ENCODE results near the gene VSX1.

The VSX1 gene

DNA sequence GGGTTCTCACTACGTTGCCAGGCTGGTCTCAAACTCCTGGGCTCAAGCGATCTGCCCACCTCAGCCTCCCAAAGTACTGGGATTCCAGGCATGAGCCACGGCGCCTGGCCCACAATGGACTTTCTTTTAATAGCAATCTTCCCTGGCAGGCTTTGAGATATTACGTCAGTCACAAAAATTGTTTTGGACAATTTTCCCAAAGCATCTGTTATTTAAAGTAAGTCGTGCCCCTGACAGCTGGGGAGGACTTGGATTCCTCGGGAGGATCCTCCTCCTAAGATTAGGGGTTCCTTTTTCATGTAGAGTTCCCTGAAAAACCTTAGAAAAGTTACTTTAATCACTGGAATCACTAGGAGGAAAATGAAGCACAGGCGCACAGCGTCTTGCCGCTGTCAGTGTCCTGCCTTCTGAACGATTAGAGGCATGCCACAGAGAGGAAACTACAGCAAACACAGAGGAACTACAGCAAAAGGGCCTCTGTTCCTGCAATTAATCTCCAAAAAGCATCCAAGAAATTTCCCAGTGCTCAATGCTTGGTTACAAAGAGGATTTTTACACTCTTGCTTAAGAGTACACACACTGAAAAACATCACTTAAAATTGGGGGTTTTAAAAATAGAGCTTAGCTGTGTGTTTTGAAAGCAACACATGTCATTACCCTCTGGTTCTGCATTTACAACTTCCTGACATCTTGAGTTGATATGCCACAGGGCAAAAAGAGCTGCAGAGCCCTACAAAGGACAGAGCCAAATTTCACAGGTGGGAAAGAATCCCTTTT is 28.5 kb downstream of the VSX1 start:
- DNase-seq: no peak
- ATAC-seq: no peak

DNA sequence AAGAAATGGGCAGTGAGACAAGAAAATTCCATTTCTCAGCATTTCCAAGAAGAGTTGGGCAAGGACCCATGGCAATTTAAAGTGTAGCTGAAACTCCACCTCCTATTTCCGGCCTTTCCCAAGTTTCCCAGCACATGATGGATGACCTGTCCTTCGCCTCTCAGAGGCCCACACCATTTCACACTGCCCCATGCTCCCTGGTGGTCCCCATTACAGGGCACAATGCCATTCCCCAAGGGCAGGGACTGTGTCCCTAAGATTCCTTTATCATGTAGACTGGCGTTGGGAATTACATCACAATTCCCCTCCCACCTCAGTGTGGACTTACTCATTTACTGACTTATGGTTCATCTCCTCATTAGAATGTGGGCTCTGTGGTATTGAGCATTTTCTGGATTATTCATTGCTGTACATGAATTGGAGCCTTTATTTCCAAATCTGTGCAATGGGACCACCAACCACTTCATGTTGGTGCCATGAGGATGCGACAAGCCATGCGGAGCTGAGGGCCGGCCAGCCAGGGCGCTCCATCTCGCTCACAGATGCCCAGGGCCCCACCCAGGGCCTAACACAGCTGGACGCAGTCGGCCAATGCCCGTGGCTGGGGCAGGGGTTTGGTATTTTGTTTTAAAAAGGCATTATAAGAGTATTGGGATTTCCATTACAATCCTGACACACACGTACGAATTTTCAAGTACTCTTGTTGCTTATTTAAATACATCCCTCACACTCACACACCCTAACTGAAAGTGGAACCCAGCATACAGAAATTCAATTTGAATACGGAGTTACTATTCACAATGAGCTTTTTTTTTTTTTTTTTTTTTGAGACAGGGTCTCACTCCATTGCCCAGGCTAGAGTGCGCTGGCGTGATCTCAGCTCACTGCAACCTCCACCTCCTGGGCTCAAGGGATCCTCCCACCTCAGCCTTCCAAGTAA is 29.4 kb downstream of the VSX1 start:
- DNase-seq: no peak

DNA sequence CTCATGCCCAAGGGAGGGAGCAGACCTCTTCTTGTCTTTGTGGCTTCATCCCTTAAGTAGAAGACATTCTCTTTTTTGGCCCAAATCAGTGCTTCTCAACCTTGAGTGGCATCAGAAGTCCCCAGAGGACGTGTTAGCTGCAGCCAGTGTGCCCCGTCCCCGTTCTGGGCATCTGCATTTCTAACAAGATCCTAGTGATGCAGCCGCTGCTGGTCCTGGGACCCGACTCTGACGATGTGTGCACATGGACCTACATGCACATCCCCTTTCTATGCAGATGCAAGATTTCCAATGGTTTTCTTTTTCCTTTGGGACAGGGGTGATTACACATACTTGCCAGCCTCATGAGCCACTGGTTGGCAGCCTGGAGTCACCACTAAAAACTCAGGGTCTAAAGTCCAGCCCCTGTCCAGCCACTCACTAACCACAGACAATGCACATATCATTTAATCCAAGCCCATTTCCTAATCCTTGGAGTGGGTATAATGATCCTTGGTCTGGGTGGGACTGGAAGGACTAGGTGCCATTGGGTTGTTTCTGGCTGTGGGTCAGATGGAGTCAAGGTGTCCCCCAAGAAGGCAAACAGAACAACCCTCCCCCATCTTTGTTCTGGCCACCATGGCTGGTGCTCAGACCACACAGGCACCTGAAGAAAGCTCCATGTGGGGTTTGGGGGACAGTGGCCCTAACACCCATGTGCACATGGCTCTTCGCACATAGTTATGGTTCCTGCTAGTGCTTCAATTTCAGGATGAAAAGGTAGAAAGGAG is 30.4 kb downstream of the VSX1 start:
- no peak for DNase-seq

More for the DNA sequence above, 29.4 kb downstream of the VSX1 start:
- no peak for ATAC-seq

DNA sequence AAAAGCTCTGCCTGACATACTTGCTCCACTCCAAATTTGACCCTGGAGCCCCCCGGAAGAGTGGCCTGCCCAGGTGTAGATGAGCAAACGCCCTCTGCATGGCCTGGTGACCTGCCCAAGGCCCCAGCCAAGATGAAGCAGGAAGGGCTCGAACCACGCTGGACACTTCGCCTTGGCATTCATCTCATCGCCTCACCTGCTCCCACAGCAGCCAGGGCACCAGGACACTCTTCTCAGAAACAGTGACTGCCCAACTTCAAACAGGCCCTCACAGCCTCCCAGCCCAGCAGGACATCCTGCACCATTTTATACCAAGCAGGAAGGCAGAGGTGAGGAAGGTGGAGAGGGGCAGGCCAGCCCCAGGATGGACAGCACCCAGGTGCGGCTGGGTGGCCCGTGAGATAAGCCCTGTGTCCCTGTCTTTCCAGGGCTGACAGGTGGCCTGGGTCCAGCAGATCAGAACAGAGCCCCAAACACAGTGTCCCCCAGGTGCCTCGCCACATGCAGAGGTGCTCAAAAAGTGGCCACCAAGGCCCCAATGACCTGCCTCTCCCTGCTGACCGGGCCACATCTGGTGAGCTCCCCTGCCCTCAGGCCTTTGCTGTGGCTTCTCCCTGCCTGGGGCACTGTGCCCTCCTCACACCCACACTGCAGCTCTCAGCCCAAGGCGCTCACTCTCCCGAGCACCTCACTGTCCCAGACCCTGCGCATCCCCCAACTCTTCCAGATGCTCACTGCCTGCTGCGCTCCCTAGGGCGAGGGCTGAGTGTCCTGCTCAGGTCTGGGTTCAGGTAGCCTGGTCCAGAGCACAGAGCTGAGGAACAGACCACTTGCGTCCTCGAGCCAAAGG is 31.2 kb downstream of the VSX1 start:
- DNase-seq (no peak), ATAC-seq (no peak)

More for the DNA sequence above, 30.4 kb downstream of the VSX1 start:
- ATAC-seq: no peak

DNA sequence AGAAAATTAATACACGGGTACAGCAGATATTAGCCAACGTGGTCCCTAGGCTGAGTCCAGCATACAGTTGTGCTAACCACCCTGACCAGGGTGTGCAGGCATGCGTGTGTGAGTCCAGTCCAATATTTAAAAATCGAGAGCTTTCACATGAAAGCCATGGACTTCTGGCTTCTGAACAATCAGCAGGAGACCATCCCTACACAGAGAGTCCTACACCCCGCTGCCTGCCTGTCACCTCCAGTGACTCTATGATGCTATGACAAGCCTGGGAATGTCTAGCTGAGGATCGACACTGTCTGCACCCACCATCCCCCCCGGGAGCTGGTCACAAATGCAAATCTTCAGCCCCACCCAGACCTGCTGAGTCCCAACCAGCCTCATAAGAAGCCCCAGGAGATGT is 31.9 kb downstream of the VSX1 start:
- no peak for DNase-seq
- ATAC-seq: no peak

DNA sequence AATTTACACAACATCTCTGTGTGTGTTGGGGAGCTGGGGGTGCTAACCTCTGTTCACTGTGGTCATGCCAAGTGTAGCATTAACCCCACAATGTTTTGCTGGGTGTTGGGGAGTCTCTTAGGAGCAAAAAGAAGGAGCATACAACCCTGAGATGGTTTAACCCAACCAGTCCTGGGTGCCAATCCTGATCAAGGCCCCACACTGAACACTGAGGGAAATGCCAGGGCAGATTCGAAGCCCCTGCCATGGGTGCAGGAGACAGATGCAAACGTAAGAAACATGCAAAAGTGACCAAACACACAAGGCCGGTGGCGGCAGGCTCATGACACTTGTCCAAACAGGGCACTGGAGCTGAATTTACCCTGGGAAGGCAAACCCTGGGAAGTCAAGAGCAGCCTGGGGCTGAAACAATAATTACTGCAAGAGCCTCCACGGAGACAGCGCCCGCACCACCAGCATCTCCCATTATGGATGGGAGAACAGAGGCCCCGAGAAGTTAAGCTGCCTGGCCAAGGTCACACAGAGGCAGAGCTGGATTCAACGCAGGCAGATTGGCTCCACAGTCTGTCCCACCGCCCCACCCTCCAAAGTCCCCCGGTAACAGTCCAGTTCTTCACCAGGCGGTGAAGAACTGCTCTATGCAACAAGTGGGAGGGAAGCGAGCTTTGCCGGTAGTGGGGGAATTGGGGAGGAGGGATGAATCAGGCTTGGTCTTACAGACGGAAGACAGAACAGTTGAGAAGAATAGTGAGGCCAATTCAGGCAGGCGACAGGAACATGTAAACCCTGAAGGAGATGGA is 32.5 kb downstream of the VSX1 start:
- DNase-seq: no peak
- no peak for ATAC-seq

DNA sequence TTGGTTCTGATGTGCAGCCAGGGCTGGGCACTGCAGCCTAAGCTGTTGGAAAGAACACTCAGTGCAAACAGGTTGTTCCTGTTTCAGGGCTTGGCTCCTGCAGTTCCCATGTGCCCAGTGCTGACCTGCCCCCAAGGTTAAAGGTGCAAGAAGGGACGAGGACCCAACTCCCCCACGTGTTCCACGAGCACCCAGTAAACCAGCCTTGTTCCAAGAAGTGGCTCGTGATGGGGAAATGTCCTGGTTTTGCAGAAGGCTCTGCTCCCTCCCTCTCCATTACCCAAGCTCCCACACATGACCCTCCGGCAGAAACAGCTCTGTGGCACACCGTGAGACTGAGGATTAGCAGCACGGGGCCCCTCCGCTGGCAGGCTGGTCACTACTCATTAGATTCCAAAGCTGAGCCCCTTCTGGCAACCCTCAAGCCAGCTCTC is 33.4 kb downstream of the VSX1 start:
- DNase-seq (no peak), ATAC-seq (no peak)

DNA sequence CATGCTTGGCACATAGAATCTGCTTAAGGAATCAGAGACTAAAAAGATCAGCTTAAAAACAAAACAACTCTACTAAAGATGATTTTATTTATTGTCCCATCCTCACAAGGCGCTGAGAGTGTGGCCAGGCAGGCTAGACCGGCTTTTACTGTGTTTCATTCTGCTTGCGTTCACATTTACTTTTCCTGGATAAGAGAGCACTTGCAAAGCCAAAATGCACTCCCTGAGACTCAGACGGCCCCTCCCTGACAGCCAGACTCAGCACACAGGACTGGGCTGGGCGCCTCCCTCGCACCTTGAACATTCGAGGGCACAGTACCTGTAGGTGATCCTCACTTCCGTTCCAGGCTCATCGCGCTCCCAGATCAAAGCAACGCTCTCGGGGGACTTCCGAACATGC is 34.2 kb downstream of the VSX1 start:
- no peak for DNase-seq
- ATAC-seq: no peak

DNA sequence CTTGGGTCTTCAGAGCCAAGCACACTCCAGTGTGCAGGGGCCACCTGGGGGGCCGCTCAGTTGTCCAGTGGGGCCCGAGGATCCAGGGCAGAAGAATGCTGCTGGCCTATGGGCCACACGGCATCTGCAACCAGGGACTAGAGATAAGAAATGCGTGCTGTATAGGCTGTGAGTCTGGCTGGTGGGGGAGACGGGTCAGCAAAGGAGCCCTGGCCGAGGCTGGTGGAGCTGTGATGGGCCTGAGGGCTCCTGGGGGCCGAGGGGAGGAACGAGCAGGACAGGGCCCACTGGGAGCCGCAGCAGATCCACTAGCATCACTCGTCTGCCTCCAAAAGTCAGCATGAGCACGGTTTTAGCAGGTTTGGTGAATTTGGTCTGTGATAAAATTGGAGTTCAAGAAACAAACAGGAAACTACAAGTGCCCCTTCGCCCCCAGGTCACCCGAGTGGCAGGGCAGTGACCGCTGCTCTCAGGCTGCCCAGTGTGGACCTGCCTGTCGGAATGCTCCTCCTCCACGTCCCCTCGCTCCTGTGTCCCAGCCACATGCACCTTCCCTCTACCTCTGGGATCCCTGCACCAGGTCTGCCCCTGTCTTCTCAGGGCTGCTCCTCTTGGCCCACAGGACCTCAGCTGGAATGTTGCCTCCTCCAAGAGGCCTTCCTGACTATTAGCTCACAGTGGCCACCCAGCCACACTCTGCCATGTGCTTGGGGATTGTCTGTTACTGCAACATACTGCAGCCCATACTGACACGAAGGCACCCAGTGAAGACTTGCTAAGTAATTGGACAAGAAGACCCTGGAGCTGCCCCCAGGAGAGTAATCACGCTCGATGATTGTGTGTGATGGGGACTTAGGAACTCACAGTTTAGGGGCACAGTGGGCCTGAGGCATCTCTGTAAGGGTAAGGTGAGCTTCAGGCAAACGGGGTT is 34.9 kb downstream of the VSX1 start:
- ATAC-seq: no peak
- DNase-seq: no peak

DNA sequence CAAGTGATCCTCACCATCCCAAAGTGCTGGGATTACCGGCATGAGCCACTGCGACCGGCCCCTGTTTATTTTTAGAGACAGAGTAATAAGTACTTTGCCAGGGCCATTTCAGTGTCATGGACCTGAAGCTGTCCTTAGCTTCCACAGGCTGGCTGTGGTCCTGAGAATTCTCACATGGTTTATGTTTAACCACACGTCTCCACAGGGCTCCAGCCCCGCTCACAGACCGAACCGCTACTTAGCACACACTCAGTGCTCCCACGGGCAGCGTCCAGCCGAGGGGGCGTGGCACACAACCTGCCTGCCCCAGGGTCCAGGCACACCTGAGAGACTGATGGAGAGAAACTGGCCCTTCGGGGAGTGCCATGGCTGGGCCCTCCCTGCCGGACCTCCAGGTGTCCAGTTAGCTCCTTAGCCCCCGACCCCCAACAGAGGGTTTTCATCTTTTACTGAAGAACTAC is 35.7 kb downstream of the VSX1 start:
- ATAC-seq: no peak
- DNase-seq: no peak

DNA sequence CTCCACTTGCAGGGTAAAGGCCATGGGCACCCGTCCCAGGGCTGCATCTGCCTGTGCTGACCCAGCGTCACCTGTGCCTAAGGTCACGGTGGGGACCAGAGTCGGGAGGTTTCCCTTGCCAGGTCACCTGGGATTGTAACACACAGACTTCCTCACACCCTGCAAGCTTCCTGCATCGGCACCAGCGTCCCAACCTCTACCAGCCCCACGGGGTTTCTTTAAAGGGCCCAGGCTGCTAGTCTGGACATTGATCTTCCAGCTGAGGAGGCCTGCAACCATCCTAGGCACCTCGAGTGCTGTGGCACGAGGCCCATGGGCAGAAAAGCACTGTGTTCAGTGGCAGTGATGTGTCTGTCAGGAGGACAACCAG is 36.6 kb downstream of the VSX1 start:
- DNase-seq: no peak
- ATAC-seq: no peak

DNA sequence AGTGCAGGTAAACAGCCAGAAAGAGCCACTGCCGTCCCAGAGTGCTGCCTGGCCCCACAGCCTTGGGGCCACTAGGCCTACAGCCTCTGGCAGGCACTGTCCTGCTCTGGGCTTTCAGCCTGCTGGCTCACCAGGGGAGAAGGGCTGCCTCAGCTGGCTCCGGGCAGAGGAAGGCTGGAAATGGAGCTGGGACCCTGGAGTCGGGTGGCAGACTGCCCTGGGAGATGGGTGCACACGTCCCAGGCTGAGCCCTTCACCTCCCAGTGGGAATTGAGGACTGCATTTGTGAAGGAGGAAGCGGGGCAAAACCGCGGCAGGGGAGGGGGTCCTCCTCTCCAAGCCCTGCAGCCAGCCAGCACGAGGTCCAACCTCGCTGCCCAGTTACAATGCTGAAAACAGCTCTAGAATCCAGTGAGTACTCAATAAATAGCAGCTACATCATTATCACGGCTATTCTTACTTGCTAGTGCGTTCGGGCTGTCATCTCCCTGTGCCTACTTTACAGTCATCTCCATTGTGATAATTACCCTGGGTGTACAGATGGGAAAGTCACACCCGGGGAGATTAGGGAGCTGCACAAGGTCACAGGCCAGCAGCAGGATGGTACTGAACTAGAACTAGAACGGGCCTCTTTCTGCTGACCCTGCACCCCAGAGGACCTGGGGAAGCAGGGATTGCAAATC is 37.1 kb downstream of the VSX1 start:
- no peak for DNase-seq
- no peak for ATAC-seq

DNA sequence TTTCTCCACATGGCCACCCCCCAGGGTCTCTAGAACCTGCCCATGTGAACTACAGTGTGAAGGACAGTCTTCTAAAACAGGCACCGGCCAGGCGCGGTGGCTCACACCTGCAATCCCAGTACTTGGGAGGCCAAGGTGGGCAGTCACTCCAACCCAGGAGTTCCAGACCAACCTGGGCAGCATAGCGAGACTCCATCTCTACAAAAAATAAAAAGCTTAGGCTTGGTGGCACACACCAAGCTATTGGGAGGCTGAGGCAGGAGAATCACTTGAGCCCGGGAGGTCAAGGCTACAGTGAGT is 37.7 kb downstream of the VSX1 start:
- DNase-seq: no peak
- ATAC-seq: no peak

DNA sequence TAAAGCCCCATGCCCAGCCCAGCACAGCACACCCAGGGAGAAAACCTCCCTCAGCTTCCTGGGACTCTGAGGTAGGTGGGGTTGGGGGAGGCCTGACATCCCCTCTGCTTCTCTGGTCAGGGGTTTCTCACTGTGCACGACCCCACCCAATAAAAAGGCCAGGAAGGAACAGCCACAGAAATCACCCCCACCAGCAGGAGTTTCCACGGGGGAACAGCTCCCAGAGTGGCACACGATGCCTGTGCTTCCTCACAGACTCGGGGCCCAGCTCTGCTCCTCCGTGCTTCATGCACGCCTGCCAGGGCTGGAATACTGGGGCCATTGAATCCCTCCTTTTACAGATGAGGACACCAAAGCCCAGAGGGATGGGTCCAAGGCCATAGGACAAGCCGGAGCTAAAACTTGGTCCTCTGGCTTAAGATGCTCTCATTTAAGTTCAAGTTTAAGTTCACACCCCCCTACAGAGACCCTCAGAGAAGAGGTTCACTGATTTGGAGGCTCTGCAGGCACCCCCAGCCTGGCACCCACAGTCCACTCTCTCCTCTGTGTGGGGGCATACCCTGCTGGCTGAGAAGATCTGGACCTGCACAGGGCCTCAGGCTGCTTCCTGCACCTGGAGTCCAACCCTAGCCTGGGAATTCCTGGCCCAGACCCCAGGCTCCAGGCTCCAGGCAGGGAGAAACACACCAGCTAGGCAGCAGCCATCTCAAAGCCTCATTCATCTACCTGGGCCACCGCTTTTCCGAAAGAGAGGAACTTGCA is 38.3 kb downstream of the VSX1 start:
- ATAC-seq: no peak

DNA sequence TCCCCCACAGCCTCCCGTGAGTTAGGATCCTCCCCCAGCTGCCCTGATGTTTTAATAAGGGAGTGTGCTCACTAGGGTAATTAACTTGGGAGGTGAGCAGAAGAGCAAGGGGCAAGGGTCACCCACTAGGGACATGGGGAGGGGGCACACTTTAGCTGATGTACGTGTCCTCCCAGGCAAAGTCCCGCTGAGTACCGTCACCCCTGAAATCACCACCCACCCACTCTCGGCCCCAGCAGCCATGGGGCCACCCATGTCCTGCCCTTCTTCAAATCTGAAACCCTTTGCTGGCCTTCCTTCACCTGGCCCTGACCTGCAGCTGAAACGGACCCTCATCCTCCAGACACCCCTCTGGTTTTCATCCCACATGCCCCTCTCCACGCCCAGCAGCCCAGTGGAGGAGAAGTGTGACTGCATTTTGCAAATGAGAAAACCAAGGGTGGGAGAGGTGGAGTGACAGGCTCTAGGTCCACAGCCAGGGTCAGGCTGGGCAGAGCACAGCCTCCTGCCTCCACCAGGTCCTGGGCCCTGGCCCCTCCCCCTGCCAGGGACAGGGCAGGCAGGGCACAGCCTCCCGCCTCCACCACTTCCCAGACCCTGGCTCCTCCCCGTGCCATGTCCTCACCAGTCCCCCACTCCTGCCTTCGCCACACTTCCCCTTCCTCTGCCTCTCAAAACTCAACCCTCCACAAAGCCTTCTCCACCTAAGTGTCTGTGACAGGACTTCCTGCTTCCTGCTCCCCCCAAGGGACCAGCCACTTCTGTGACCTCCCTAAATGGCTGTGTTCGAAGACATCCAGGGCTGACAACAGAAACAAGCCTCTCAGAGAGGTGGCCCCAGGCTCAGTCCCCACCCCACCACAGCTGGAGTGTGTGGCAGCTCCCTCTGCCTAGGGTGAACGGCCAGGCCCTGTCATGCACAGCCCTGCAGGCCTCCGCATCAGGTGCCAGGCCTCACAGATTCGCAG is 39.1 kb downstream of the VSX1 start:
- peak; percentile 60 for ATAC-seq
- DNase-seq: peak; percentile 36

More for the DNA sequence above, 38.3 kb downstream of the VSX1 start:
- DNase-seq: no peak

DNA sequence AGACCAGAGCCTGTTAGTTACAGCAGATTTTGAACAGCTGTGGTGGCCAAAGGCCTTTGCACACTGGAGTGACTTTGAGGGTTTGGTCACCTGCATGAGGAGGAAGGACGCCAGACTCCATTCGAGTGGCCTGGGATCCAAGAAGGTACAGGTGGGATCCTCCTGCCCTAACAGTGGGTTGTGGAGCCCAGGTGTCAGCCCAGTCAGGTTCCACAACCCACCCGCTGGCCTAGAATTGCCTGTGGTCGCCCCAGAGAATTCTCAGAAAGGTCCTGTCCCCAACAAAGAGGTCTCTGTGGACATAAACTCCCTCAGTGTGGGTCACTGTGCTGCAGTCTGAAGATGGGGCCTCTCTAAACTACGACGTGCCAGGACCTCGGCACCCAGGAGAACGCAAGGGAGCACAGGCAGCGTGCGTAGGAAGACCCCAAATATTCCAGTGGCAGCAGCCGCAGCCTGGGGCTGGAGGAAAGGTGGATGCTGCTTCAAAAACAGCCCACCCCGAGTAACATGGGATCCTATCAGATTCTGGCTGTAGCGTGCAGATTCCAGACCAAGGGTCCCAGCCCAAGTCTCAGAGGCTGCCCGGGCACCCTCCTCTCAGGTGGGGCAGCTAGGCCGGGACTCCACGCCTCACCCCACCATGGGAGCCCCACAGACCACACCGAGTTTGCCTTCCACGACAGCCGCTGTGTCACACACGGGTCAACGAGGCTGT is 40.0 kb downstream of the VSX1 start:
- DNase-seq (no peak), ATAC-seq (no peak)

Data from stimulated activated naive CD8-positive, alpha-beta T cell treated with anti-CD3 and anti-CD28 coated beads, Interleukin-15, Interleukin-2, amounts not matched to agents 100 U/mL and 50 U/mL, for 24 hours (primary cell).